WTC11 (cell line): ENCODE results near the gene PLIN3. TPM values are rescaled to one million over a fixed set of nuclear protein-coding genes. Genes with fewer than 3 reads are reported as not detected.
"Not testable (repeated sequence)": the region's sequence is repeated elsewhere in the genome, so short reads cannot be mapped to it uniquely, and the experiment has no call there.

Experiments used
- ATAC-seq: fragments of 200-7000 bp; cut with Tn5 transposase; 2 replicates; pipeline ENCODE4 v1.10.0; 2021; ENCODE audit warnings: mild to moderate bottlenecking, moderate library complexity
- CTCF ChIA-PET: fragments of 300-600 bp; sonication (Branson Sonifier 250); formaldehyde crosslinking; loops from one replicate; lab custom pipeline; 2021; ENCODE audit warnings: antibody characterized with exemption; lab: Charles Lee
- POLR2A ChIA-PET: fragments of 350-600 bp; sonication (Branson Sonifier 250); formaldehyde crosslinking; loops from one replicate; lab custom pipeline; 2021; ENCODE audit warnings: antibody characterized with exemption; lab: Charles Lee
- DNase-seq: peaks from one replicate; pipeline ENCODE4 v3.0.0; 2021; ENCODE audit warnings: low spot score
- H3K27ac Mint-ChIP-seq: 2 replicates; pipeline ENCODE4 v1.8.0; 2021; ENCODE audit warnings: mixed read lengths
- H3K27me3 Mint-ChIP-seq: 2 replicates; pipeline ENCODE4 v1.8.0; 2021; ENCODE audit warnings: low read depth, mild to moderate bottlenecking, moderate library complexity, mixed read lengths
- H3K36me3 Mint-ChIP-seq: 2 replicates; pipeline ENCODE4 v1.8.0; 2021; ENCODE audit warnings: mixed read lengths
- H3K4me1 Mint-ChIP-seq: 2 replicates; pipeline ENCODE4 v1.8.0; 2022; ENCODE audit warnings: mixed read lengths
- H3K4me3 Mint-ChIP-seq: 2 replicates; pipeline ENCODE4 v1.8.0; 2021; ENCODE audit warnings: mild to moderate bottlenecking, moderate library complexity, mixed read lengths
- H3K9me3 Mint-ChIP-seq: 2 replicates; pipeline ENCODE4 v1.8.0; 2021; ENCODE audit warnings: mixed read lengths
- CBFB ChIP-seq: sonication (generic); formaldehyde crosslinking; IDR thresholded peaks from 2 replicates; pipeline ENCODE4 v1.8.1; 2022; ENCODE audit warnings: mild to moderate bottlenecking, low read depth, missing genetic modification reagents
- CDX4 ChIP-seq: fragments of 250-450 bp; sonication (Bioruptor Pico); IDR thresholded peaks from 2 replicates; pipeline ENCODE4 v1.9.0; 2021; ENCODE audit warnings: moderate library complexity, mild to moderate bottlenecking, inconsistent platforms, borderline replicate concordance
- JUN ChIP-seq: sonication (generic); formaldehyde crosslinking; IDR thresholded peaks from 2 replicates; pipeline ENCODE4 v1.8.0; 2023; ENCODE audit warnings: mild to moderate bottlenecking, missing genetic modification reagents
- MAX ChIP-seq: sonication (generic); formaldehyde crosslinking; IDR thresholded peaks from 2 replicates; pipeline ENCODE4 v1.8.0; 2022; ENCODE audit warnings: mild to moderate bottlenecking, missing genetic modification reagents
- SMAD4 ChIP-seq: sonication (generic); formaldehyde crosslinking; IDR thresholded peaks from 2 replicates; pipeline ENCODE4 v1.8.0; 2022; ENCODE audit warnings: mild to moderate bottlenecking, missing genetic modification reagents
- SP1 ChIP-seq: sonication (generic); formaldehyde crosslinking; conservative IDR thresholded peaks from 2 replicates; pipeline ENCODE4 v1.8.1; 2022; ENCODE audit warnings: missing genetic modification reagents
- TP53 ChIP-seq: sonication (generic); formaldehyde crosslinking; IDR thresholded peaks from 2 replicates; pipeline ENCODE4 v1.8.1; 2023; ENCODE audit warnings: mild to moderate bottlenecking, missing genetic modification reagents
- ZNF121 ChIP-seq: sonication (generic); formaldehyde crosslinking; IDR thresholded peaks from 2 replicates; pipeline ENCODE4 v1.8.0; 2023; ENCODE audit warnings: missing genetic modification reagents
- total RNA-seq: library from RNA; stranded (reverse); gene quantifications from 3 replicates; pipeline ENCODE4 v1.2.3, GENCODE V29; 2021
- TF ChIP-seq, protein P1 (sequence below): sonication (generic); formaldehyde crosslinking; IDR thresholded peaks from 2 replicates; pipeline ENCODE4 v1.8.0; 2023; ENCODE audit warnings: mild to moderate bottlenecking, missing genetic modification reagents
- TF ChIP-seq, protein P2 (sequence below): fragments of 200-600 bp; IDR thresholded peaks from 2 replicates; pipeline ENCODE4 v1.8.0; 2022; ENCODE audit warnings: antibody characterized with exemption
- TF ChIP-seq, protein P3 (sequence below): sonication (generic); formaldehyde crosslinking; IDR thresholded peaks from 2 replicates; pipeline ENCODE4 v1.8.0; 2022; ENCODE audit warnings: mild to moderate bottlenecking, missing genetic modification reagents

The PLIN3 gene
- total RNA-seq, 1 experiment from 2014 or later = 61.3 TPM

DNA sequence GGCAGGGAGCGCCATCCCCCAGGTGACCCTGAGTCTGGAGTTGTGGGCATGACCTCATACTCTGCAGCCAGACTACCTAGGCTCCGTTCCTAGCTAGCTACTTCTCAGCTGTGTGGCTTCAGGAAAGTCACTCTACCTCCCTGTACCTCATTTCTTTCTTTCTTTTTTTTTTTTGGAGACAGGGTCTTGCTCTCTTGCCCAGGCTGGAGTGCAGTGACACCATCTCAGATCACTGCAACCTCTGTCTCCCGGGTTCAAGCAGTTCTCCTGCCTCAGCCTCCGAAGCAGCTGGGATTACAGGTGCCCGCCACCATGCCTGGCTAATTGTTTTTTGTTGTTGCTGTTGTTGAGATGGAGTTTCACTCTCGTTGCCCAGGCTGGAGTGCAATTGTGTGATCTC, 15.0 kb downstream of the PLIN3 start:
- Mint-ChIP-seq H3K4me1 (no peaks in the 10 kb centered on the region), H3K27ac (no peak overlapping the region), H3K27me3 (no peaks in the 10 kb centered on the region), H3K36me3 (peaks cover 23% of the 10 kb centered on the region), H3K4me3 (no peak overlapping the region), H3K9me3 (no peaks in the 10 kb centered on the region)
- no peak for DNase-seq
- no peak for ATAC-seq
- no peak for TF ChIP-seq CBFB (CRISPR knock-in tag)
- TF ChIP-seq, protein P1, sequence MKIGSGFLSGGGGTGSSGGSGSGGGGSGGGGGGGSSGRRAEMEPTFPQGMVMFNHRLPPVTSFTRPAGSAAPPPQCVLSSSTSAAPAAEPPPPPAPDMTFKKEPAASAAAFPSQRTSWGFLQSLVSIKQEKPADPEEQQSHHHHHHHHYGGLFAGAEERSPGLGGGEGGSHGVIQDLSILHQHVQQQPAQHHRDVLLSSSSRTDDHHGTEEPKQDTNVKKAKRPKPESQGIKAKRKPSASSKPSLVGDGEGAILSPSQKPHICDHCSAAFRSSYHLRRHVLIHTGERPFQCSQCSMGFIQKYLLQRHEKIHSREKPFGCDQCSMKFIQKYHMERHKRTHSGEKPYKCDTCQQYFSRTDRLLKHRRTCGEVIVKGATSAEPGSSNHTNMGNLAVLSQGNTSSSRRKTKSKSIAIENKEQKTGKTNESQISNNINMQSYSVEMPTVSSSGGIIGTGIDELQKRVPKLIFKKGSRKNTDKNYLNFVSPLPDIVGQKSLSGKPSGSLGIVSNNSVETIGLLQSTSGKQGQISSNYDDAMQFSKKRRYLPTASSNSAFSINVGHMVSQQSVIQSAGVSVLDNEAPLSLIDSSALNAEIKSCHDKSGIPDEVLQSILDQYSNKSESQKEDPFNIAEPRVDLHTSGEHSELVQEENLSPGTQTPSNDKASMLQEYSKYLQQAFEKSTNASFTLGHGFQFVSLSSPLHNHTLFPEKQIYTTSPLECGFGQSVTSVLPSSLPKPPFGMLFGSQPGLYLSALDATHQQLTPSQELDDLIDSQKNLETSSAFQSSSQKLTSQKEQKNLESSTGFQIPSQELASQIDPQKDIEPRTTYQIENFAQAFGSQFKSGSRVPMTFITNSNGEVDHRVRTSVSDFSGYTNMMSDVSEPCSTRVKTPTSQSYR (CRISPR knock-in tag) = no peak
- TF ChIP-seq JUN (CRISPR knock-in tag) = no peak
- TF ChIP-seq ZNF121 = peak; percentile 50; the same call in 1 of the 2 replicates
- TF ChIP-seq CDX4 (CRISPR knock-in tag) = no peak
- CTCF ChIA-PET = interaction anchor here (0.8 to 8.0 kb wide), 13 partner anchors 8 to 221 kb away, joined by 3 to 161 read pairs (median 8); partner anchors contain the start of genes FEM1A and PLIN3
- POLR2A ChIA-PET = no interaction called here

GRCh38 chr19:4851551-4852290, 15.7 kb downstream of the PLIN3 start:
- ChIA-PET POLR2A (interaction anchor here (0.6 kb wide), 1 partner anchor 42 kb away, joined by 6 read pairs; no protein-coding TSS in a partner anchor), CTCF (interaction anchor here (0.5 to 8.0 kb wide), 53 partner anchors 8 to 442 kb away, joined by 3 to 161 read pairs (median 5); partner anchors contain the start of genes ARRDC5, FEM1A, KDM4B and PLIN3)
- no peak overlapping the region for H3K4me3 Mint-ChIP-seq
- ATAC-seq (peak; percentile 99), DNase-seq (peak; percentile 92)
- no peaks in the 10 kb centered on the region for H3K27me3 Mint-ChIP-seq
- no peaks in the 10 kb centered on the region for H3K9me3 Mint-ChIP-seq
- 0 out of 2 replicates have a peak overlapping the region, but pooled peaks have one; percentile 49 for H3K27ac Mint-ChIP-seq
- H3K4me1 Mint-ChIP-seq = no peaks in the 10 kb centered on the region
- H3K36me3 Mint-ChIP-seq = peaks cover 24% of the 10 kb centered on the region
- TF ChIP-seq SP1 (no peak), SMAD4 (CRISPR knock-in tag) (no peak), MAX (no peak)
- TF ChIP-seq, protein P2, sequence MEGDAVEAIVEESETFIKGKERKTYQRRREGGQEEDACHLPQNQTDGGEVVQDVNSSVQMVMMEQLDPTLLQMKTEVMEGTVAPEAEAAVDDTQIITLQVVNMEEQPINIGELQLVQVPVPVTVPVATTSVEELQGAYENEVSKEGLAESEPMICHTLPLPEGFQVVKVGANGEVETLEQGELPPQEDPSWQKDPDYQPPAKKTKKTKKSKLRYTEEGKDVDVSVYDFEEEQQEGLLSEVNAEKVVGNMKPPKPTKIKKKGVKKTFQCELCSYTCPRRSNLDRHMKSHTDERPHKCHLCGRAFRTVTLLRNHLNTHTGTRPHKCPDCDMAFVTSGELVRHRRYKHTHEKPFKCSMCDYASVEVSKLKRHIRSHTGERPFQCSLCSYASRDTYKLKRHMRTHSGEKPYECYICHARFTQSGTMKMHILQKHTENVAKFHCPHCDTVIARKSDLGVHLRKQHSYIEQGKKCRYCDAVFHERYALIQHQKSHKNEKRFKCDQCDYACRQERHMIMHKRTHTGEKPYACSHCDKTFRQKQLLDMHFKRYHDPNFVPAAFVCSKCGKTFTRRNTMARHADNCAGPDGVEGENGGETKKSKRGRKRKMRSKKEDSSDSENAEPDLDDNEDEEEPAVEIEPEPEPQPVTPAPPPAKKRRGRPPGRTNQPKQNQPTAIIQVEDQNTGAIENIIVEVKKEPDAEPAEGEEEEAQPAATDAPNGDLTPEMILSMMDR = peak; percentile 92
- TF ChIP-seq, all 79 proteins: peak for 1

- Mint-ChIP-seq H3K27ac (no peak overlapping the region), H3K4me3 (no peak overlapping the region), H3K4me1 (no peaks in the 10 kb centered on the region), H3K9me3 (no peaks in the 10 kb centered on the region), H3K27me3 (no peaks in the 10 kb centered on the region), H3K36me3 (peaks cover 21% of the 10 kb centered on the region)
- no peak for TF ChIP-seq TP53
- 0 out of 2 replicates have a peak, but pooled peaks have one; percentile 41 for TF ChIP-seq ZNF121
- DNase-seq (no peak), ATAC-seq (no peak)
- ChIA-PET POLR2A (no interaction called here), CTCF (interaction anchor here (0.6 to 8.0 kb wide), 2 partner anchors 42 to 923 kb away, joined by 4 to 161 read pairs; no protein-coding TSS in a partner anchor)
Observed at GRCh38 chr19:4849019-4849418, 18.4 kb downstream of the PLIN3 start.

DNA sequence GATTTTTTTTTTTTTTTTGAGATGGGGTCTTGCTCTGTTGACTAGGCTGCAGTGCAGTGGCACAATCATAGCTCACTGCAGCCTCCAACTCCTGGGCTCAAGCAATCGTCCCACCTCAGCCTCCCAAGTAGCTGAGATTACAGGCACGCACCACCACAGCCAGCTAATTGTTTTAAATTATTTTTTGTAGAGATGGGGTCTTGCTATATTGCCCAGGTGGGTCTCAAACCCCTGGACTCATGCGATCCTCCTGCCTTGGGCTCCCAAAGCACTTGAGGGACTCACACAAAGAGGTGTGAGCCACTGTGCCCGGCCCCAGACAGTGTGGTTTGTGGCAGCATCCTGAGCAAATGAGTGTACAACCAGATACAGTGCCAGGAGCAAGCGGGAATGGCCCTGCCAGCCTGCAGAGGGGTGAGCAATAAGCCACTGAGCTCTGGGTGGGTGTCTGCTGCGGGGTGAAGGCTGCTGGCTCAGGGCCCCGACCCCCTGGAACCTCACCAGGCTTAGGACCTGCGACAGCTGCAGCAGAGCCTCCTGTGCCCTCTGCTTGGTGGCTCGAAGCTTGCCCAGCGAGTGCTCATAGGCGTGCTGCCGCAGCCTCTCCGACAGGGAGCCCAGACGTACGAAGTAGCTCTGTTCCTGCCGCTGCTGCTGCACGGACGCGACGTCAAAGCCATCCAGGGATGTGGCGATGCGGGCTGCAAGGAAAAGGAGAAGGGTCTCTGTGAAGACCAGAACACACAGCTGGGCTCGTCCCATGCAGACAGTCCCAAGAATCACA, 20.1 kb downstream of the PLIN3 start:
- H3K9me3 Mint-ChIP-seq = no peaks in the 10 kb centered on the region

GRCh38 chr19:4845975-4846374, 21.5 kb downstream of the PLIN3 start:
- CTCF ChIA-PET = interaction anchor here (0.6 to 1.4 kb wide), 3 partner anchors 10 to 532 kb away, joined by 3 to 7 read pairs (median 3); no protein-coding TSS in a partner anchor
- POLR2A ChIA-PET = interaction anchor here (0.8 kb wide), 1 partner anchor 27 kb away, joined by 9 read pairs; no protein-coding TSS in a partner anchor
- H3K27me3 Mint-ChIP-seq, H3K27ac Mint-ChIP-seq, H3K4me1 Mint-ChIP-seq, ATAC-seq, H3K4me3 Mint-ChIP-seq, DNase-seq, H3K9me3 Mint-ChIP-seq: not testable (repeated sequence)
- H3K36me3 Mint-ChIP-seq = peaks cover 38% of the 10 kb centered on the region

More for the DNA sequence above, 20.1 kb downstream of the PLIN3 start:
- Mint-ChIP-seq H3K36me3 (peaks cover 33% of the 10 kb centered on the region), H3K27ac (no peak overlapping the region), H3K4me3 (no peak overlapping the region), H3K27me3 (no peaks in the 10 kb centered on the region), H3K4me1 (no peaks in the 10 kb centered on the region)
- POLR2A ChIA-PET = interaction anchor here (0.6 kb wide), 2 partner anchors 352 to 373 kb away, joined by 3 read pairs; no protein-coding TSS in a partner anchor
- no peak for ATAC-seq
- DNase-seq = no peak
- CTCF ChIA-PET = no interaction called here
- TF ChIP-seq ZNF121 = 0 out of 2 replicates have a peak, but pooled peaks have one; percentile 40
- TF ChIP-seq, protein P3, sequence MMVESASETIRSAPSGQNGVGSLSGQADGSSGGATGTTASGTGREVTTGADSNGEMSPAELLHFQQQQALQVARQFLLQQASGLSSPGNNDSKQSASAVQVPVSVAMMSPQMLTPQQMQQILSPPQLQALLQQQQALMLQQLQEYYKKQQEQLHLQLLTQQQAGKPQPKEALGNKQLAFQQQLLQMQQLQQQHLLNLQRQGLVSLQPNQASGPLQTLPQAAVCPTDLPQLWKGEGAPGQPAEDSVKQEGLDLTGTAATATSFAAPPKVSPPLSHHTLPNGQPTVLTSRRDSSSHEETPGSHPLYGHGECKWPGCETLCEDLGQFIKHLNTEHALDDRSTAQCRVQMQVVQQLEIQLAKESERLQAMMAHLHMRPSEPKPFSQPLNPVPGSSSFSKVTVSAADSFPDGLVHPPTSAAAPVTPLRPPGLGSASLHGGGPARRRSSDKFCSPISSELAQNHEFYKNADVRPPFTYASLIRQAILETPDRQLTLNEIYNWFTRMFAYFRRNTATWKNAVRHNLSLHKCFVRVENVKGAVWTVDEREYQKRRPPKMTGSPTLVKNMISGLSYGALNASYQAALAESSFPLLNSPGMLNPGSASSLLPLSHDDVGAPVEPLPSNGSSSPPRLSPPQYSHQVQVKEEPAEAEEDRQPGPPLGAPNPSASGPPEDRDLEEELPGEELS (CRISPR knock-in tag) = no peak
